Keratinocyte (primary cell): ENCODE measurements around the gene SHMT2. TPM values are rescaled to one million over a fixed set of nuclear protein-coding genes. Genes with fewer than 3 reads are reported as not detected.

Experiments used
- DNase-seq: peaks from one replicate; pipeline ENCODE4 v3.0.0-alpha.2; 2011; ENCODE audit warnings: low read depth, missing footprints, low spot score
- FAIRE-seq: peaks from 2 replicates; lab custom pipeline; 2011; peaks lifted over from hg19 to GRCh38; lab: Jason Lieb, UNC
- H2AFZ ChIP-seq: 2 replicates; pipeline ENCODE4 v1.6.0; 2012; ENCODE audit warnings: low read length, control low read depth, inconsistent platforms; ENCODE audit not compliant: control insufficient read depth
- H3K27ac ChIP-seq: 2 replicates; pipeline ENCODE4 v1.5.1; 2011; ENCODE audit warnings: low read length; ENCODE audit not compliant: control insufficient read depth, insufficient read depth
- H3K27me3 ChIP-seq: 3 replicates; pipeline ENCODE4 v1.6.0; 2011; ENCODE audit warnings: low read length; ENCODE audit not compliant: control insufficient read depth, insufficient read depth; ENCODE audit errors: extremely low read depth
- H3K36me3 ChIP-seq, 2 experiments: 2 replicates in 1 of 2; 3 replicates in 1 of 2; pipeline ENCODE4 v1.5.1; 2011; ENCODE audit warnings: low read length in 2 of 2, mild to moderate bottlenecking in 1 of 2; ENCODE audit not compliant: control insufficient read depth in 2 of 2, insufficient read depth in 2 of 2; ENCODE audit errors: extremely low read depth in 1 of 2
- H3K4me1 ChIP-seq: 3 replicates; pipeline ENCODE4 v1.5.1; 2011; ENCODE audit warnings: low read length; ENCODE audit not compliant: control insufficient read depth, insufficient read depth; ENCODE audit errors: extremely low read depth
- H3K4me2 ChIP-seq: 3 replicates; pipeline ENCODE4 v1.6.0; 2011; ENCODE audit warnings: low read depth, low read length; ENCODE audit not compliant: control insufficient read depth, insufficient read depth; ENCODE audit errors: extremely low read depth
- H3K4me3 ChIP-seq, 3 experiments: fragments of 200-600 bp in 1 of 3; sonication (generic) in 1 of 3; 2 replicates in 2 of 3; 3 replicates in 1 of 3; pipeline ENCODE4 v1.5.1; 2011 to 2016; ENCODE audit warnings: low read length in 3 of 3, mild to moderate bottlenecking in 3 of 3, control low read depth in 2 of 3, inconsistent platforms in 1 of 3, low read depth in 1 of 3, mixed read lengths in 1 of 3, mixed run types in 1 of 3, moderate library complexity in 1 of 3; ENCODE audit not compliant: control insufficient read depth in 2 of 3, insufficient read depth in 2 of 3; ENCODE audit errors: extremely low read depth in 1 of 3
- H3K79me2 ChIP-seq: 2 replicates; pipeline ENCODE4 v1.6.0; 2012; ENCODE audit warnings: low read length; ENCODE audit not compliant: control insufficient read depth, insufficient read depth
- H3K9ac ChIP-seq: 3 replicates; pipeline ENCODE4 v1.6.0; 2011; ENCODE audit warnings: low read length; ENCODE audit not compliant: control insufficient read depth, insufficient read depth; ENCODE audit errors: extremely low read depth
- H3K9me1 ChIP-seq: 3 replicates; pipeline ENCODE4 v1.6.0; 2011; ENCODE audit warnings: low read length; ENCODE audit not compliant: control insufficient read depth, insufficient read depth; ENCODE audit errors: extremely low read depth
- H3K9me3 ChIP-seq: 2 replicates; pipeline ENCODE4 v1.5.1; 2012; ENCODE audit warnings: low read depth, low read length; ENCODE audit not compliant: control insufficient read depth
- H4K20me1 ChIP-seq: 3 replicates; pipeline ENCODE4 v1.6.0; 2011; ENCODE audit warnings: low read length; ENCODE audit not compliant: control insufficient read depth, insufficient read depth; ENCODE audit errors: extremely low read depth
- EZH2 ChIP-seq: IDR thresholded peaks from one replicate; pipeline ENCODE4 v1.6.1; 2012; ENCODE audit warnings: inconsistent platforms, mild to moderate bottlenecking, low read length, moderate library complexity
- dilution Hi-C: fragments of 300-500 bp; cut with MboI; formaldehyde crosslinking; loops from one replicate; pipeline ENCODE4 v1.7.0; 2020; ENCODE audit warnings: low sequenced_read_pairs; ENCODE audit not compliant: extremely low pct_ligation_motif_present
- polyA plus RNA-seq, 5 experiments: library from polyadenylated mRNA; depleted of rRNA in 3 of 5; stranded (reverse) in 3 of 5; stranded (forward) in 1 of 5; unstranded in 1 of 5; fragments of >200 nt; gene quantifications; 1 replicate in 1 of 5; 2 replicates in 3 of 5; 3 replicates in 1 of 5; pipeline versions ENCODE4 v1.2.1 to v1.2.3, GENCODE V29; 2011 to 2012; ENCODE audit warnings: missing spikeins in 2 of 5, low read depth in 1 of 5, low replicate concordance in 1 of 5
- TF ChIP-seq, protein P1 (sequence below), 3 experiments: IDR thresholded peaks in 1 of 3; conservative IDR thresholded peaks in 1 of 3; optimal IDR thresholded peaks in 1 of 3; 2 replicates in 2 of 3; 3 replicates in 1 of 3; pipeline versions ENCODE3 to v1.5.1; 2011; ENCODE audit warnings: low read length in 3 of 3, mild to moderate bottlenecking in 3 of 3, moderate library complexity in 2 of 3, control low read depth in 1 of 3, inconsistent platforms in 1 of 3; ENCODE audit not compliant: insufficient read depth in 2 of 3; ENCODE audit errors: extremely low read depth in 1 of 3

SHMT2 gene
- polyA plus RNA-seq, 1 donor (not counting 4 experiments of a cell fraction or from before 2014, with no cell fraction given), result 128 TPM

DNA sequence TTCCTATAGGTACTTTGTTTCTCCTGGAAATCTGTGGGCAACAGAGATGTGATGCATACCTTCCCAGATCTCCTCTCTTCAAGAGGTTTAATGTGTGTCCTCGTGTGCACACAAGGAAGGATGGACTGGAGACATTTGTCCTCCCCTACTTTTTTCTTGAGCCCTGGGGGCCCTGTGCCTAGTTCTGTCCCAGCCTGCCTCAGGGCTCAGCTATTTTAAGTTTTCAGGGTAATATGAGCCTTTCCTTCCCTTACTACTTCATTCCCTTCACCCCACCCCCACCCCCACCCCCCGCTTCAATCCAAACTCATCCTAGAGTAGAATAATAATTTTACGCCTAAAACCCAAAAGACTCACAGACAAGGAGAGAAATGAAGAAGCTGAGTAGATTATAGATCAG, 21.0 kb downstream of the SHMT2 start:
- Histone ChIP-seq H3K79me2 (no peaks in the 10 kb centered on the region), H3K9ac (no peak overlapping the region), H3K27ac (no peak overlapping the region), H3K4me2 (no peak overlapping the region), H3K4me3 (no peak overlapping the region), H3K4me1 (no peaks in the 10 kb centered on the region), H2AFZ (no peak overlapping the region), H3K9me3 (no peaks in the 10 kb centered on the region), H3K27me3 (no peaks in the 10 kb centered on the region), H3K36me3 (peaks cover 3 to 5% of the 10 kb centered on the region in 2 experiments), H4K20me1 (no peaks in the 10 kb centered on the region), H3K9me1 (no peaks in the 10 kb centered on the region)
- dilution Hi-C loops, result no loop called here
- TF ChIP-seq, protein P1, sequence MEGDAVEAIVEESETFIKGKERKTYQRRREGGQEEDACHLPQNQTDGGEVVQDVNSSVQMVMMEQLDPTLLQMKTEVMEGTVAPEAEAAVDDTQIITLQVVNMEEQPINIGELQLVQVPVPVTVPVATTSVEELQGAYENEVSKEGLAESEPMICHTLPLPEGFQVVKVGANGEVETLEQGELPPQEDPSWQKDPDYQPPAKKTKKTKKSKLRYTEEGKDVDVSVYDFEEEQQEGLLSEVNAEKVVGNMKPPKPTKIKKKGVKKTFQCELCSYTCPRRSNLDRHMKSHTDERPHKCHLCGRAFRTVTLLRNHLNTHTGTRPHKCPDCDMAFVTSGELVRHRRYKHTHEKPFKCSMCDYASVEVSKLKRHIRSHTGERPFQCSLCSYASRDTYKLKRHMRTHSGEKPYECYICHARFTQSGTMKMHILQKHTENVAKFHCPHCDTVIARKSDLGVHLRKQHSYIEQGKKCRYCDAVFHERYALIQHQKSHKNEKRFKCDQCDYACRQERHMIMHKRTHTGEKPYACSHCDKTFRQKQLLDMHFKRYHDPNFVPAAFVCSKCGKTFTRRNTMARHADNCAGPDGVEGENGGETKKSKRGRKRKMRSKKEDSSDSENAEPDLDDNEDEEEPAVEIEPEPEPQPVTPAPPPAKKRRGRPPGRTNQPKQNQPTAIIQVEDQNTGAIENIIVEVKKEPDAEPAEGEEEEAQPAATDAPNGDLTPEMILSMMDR (optimal IDR thresholded peaks at IDR 0.05 in 1 of 3, IDR thresholded peaks at IDR 0.05 in 1 of 3, conservative IDR thresholded peaks at IDR 0.05 in 1 of 3; ENCODE audit: extremely low read depth in 1 of 3, insufficient read depth in 2 of 3, low read length in 3 of 3), result no peak
- TF ChIP-seq EZH2, result no peak
- FAIRE-seq (no peak), DNase-seq (no peak)

DNA sequence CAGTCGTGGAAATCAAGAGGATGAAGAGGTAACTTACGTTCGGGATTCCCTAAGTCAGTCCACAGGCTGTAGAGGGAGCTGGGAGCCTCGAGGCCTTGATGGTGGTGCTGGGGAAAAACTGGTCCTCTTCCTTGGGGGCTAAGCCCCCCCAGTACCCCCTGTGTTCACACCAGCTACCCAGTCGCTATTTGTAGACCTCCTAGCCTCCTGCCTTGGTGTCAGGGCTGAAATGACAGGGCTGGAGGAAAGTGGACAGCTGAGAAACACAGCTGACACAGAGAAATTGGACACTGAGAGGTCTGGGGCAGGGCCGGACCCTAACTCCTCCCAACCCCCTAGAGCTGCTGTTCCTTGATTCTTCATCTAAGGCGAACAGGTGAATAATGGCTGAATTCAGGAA, 21.4 kb downstream of the SHMT2 start, which contains the start of gene STAC3:
Gene STAC3 (minus strand): TSS at position 232 of the 400 bp plus-strand sequence. CDS start 1,551 bp downstream, outside the sequence.
- Histone ChIP-seq H3K4me1 (no peaks in the 10 kb centered on the region), H3K27me3 (no peaks in the 10 kb centered on the region), H2AFZ (no peak within 1 kb of the TSS), H3K9me1 (no peaks in the 10 kb centered on the region), H4K20me1 (no peaks in the 10 kb centered on the region), H3K79me2 (no peaks in the 10 kb centered on the region), H3K9me3 (no peaks in the 10 kb centered on the region), H3K4me2 (no peak within 1 kb of the TSS), H3K9ac (no peak within 1 kb of the TSS), H3K36me3 (peaks cover 5 to 6% of the 10 kb centered on the region in 2 experiments), H3K27ac (no peak within 1 kb of the TSS), H3K4me3 (no peak within 1 kb of the TSS)
- dilution Hi-C loops, result no loop called here
- no peak for DNase-seq
- TF ChIP-seq EZH2, result no peak
- TF ChIP-seq, protein P1 (optimal IDR thresholded peaks at IDR 0.05 in 1 of 3, IDR thresholded peaks at IDR 0.05 in 1 of 3, conservative IDR thresholded peaks at IDR 0.05 in 1 of 3; ENCODE audit: extremely low read depth in 1 of 3, insufficient read depth in 2 of 3, low read length in 3 of 3), result no peak
- no peak for FAIRE-seq
